ELR (cell line): Measurements from ENCODE around the gene CHD9.
"Not testable (repeated sequence)": the region's sequence is repeated elsewhere in the genome, so short reads cannot be mapped to it uniquely, and the experiment has no call there.

Experiments
- DNase-seq: peaks from one replicate; pipeline ENCODE4 v3.0.0-alpha.2; 2015; ENCODE audit warnings: low read depth

Gene CHD9

DNA sequence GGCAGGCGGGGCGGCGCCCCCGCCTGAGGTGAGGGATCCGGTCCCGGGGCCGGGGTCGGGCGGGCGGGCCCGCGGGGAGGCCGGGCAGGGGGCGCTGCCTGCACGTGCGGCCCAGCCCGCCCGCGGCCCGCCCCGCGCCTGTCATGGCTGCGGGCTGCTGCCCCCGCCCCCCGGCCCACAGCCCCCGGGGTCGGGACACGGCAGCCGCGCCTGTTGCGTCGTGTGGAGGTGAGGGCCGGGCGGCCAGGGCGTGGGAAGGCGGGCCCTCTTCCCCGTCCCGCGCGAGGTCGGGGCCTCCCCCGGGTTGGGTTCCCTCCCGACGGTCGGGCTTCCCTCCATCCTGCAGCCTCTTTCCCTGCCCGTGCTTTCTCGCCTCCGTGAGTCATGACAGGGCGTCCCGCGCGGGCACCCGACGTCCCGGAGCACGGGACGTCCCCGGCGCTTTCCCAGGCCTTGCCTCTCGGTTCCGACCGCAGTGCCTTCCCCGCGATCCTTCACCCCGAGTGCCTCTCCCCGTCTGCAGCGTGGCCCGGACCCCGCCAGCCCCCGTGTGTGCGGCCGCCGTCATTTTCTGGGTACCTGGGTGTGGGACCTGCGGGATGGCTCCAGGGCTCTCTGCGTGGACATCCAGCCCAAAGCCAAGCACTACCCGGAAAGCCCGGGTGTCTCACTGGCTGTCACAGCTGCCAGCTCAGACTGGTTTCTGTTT, 76.7 kb downstream of the CHD9 start:
- peak; percentile 80 for DNase-seq

DNA sequence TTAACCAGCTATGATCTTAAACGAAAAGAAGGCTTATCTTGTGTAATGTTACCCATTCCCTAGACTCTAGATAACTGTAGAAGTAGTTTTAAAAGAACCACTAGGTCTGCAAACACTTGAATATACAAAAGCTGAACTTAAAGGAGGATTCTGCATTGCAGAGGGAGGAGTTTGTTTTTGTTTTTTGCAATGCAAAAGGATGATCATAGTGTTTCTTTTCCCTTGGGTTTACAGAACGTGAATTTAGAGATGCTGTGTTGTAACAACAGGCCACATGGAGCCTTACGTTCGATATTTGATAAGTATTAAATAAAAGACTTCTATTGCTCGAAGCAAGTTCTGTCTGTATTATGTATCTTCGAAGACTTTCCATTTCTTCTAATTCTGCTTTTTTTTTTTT, 77.6 kb downstream of the CHD9 start:
- DNase-seq = no peak

DNA sequence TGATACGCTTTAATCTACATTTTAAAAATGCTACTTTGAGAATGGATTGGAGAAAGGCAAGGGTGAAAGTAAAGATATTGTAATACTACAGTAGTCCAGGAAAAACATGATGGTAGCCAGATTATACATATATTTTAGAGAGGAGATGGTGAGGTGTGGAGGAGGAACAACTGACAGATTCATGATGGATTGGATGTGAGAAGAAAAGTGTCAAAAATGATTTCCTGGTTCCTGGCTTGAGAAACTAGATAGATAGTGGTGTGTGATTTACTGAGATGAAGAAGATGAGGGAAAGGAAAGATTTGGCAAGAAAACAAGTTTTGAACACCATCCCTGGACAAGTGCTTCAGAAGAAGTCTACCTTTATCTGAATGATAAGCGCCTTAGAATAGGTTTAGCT, 80.5 kb downstream of the CHD9 start:
- DNase-seq = no peak

DNA sequence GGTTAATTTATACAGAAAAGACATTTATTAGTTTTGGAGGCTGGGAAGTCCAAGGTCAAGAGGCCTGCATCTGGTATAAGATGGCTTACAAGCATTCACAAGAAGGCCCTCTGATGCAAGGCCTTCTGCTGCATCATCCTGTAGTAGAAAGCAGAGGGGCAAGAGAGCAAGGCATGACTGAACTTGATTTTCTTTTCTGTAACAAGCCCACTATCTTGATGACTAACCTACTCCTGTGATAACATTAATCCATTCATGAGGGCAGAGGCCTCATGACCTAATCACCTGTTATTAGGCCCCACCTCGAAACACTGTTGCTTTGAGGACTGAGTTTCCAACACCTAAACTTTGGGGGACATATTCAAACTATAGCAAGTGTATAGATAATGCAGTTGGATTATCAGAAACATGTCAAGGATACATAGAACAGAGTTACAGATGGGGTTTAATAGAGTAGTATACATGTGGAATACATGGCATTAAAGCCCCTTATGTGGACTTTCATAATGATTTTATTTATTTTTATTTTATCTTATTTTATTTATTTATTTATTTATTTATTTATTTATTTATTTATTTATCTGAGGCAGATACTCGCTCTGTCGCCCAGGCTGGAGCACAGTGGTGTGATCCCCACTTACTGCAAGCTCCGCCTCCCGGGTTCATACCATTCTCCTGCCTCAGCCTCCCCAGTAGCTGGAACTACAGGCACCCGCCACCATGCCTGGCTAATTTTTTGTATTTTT, 88.2 kb downstream of the CHD9 start:
- DNase-seq = peak; percentile 9

DNA sequence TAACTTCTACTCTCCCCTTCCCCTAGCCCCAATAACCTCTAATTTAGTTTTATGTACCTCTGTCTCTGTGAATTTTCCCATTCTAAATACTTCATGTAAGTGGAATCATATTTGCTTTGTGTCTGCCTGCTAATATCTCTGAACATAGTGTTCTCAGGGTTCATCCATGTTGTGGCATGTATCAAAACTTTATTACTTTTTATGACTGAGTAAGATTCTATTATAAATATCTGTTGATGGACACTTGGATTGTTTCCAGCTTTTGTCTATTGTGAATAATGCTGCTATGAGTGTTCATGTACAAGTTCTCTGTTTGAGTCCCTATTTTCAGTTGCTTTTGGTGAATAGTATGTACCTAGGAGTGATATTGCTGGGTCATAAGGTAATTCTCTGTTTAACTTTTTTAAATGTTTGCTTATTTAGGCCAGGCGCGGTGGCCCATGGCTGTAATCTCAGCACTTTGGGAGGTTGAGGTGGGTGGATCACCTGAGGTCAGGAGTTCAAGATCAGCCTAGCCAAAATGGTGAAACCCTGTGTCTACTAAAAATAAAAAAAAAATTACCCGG, 92.8 kb downstream of the CHD9 start:
- no peak for DNase-seq

DNA sequence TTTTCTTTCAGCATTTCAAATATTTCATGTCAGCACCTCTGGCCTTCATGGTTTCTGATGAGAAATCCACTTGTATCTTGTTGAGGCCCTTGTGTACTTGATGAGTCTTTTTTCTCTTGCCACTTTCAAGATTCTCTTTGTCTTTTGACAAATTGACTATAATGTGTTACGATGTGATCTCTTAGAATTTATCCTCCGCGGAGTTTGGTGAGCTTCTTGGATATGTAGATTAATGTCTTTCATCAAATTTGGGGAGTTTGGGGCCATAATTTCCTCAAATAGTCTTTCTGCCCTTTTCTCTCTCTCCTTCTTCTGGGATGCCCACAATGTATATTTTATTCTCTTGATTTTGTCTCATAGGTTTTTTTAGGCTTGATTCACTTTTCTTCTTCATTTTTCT, 96.0 kb downstream of the CHD9 start:
- DNase-seq = no peak

DNA sequence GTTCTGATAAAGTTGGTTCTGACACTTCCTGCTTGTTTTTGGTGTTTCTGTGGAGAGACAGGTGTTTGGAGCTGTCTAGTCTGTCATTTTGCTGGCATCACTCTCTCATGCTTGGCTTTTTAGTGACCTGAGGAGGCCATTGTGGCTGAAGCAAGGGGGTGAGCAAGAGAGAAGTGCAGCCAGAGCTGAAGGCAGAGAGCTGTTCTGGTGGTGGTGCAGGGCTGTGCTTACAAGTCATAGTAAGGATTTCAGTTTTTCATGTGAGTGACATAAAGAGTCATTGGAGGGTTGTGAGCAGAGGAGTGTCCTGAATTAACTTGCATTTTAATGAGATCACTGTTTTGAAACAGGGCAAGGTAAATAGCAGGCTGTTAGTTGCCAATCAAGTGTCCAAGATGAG, 97.5 kb downstream of the CHD9 start:
- DNase-seq = no peak

DNA sequence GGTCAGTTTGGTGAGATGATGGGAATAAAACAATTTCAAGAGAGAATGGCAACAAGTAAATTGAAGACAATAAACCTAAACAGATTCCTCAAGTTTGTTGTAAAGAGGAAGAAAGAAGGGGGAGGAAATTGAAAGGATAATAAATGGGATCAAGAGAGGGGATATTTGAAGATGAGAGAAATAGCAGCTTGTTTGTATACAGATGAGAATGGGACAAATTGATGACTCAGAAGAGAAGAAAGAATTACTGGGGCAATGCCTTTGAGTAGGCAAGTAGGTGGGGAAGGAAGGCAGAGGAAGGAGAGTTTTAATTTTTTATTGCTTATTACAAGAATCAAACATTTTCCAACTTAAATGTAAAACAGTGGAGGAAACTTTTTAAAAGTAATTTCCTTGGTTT, 98.3 kb downstream of the CHD9 start:
- peak; percentile 17 for DNase-seq

DNA sequence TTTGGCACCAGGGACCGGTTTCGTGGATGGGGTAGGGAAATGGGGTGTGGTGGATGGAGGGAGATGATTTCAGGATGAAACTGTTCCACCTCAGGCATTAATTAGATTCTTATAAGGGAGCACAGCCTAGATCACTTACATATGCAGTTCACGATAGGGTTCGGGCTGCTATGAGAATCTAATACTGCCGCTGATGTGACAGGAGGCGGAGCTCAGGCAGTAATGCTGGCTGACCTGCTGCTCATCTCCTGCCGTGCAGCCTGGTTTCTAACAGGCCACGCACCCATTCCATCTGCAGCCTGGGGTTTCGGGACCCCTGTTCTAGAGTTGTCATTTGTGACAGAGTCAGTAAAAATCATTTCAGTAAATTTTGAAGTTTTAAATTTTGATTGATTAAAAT, 99.7 kb downstream of the CHD9 start:
- DNase-seq = no peak

DNA sequence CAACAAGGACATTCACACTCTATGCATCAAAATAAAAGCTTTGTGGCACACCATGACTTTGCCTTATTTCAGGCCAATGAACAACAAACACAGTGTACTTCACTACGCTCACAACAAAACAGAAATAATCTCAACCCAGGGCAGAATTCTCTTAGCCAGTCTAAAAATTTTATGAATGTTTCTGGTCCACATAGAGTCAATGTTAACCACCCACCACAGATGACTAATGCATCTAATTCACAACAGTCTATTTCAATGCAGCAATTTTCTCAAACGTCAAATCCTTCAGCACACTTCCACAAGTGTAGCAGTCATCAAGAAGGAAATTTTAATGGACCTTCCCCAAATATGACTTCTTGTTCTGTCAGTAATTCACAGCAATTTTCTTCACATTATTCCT, 101.7 kb downstream of the CHD9 start:
- DNase-seq = no peak

DNA sequence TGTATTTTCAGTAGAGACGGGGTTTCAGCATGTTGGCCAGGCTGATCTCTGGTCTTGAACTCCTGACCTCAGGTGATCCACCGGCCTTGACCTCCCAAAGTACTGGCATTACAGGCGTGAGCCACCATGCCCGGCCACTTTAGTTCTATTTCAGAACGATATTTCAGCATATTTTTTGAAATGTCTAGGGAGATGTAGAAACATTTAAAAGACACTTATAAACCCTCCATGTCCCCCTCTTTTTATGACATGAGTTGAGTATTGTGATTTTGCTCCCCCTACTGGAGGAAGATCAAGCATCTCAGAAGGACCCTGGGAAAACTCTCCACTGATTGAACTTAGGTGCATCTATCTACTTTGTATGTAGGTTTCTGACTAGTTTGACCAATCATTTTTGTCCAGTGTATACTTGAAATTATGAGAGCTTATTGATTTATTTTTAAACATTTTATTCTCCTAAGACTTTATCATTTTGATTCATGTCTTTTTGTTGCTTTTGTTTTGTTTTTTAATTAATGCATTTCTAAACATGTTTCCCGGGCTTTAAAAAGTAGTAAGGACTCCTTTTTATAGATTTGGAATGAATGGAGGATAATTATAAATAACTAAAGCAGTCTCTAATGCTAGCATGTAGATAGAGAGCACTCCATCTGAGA, 105.1 kb downstream of the CHD9 start:
- DNase-seq = peak; percentile 69

DNA sequence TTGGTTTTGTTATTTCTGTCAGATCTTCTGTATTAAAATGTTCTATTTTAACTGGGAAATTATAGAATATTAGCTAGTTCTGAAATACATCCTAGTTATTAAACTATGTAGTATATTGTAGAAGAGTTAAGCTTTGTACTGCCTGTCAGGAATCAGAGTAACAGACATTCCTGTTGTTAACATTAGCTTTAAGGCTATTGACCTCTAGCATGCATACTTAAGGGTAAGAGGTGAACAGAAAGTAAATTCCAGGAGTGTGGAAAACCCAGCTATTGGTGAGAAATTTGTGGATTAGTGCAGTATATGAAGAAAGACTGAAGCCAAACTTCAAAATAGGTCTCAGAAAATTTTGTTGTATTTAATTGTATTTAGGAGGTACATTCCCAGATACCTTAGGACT, 111.3 kb downstream of the CHD9 start:
- no peak for DNase-seq

DNA sequence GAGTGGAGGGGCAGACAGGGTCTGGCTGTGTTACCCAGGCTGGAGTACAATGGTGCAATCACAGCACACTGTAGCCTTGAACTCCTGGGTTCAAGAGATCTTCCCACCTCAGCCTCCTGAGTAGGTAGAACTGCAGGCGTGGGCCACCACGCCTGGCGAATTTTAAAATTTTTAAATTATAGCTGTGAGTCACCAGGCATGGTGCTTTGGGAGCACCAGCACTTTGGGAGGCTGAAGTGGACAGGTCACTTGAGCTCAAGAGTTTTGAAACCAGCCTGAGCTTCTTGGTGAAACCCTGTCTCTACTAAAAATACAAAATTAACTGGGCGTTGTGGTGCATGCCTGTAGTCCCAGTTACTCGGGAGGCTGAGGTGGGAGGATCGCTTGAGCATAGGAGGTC, 114.0 kb downstream of the CHD9 start:
- DNase-seq = no peak

DNA sequence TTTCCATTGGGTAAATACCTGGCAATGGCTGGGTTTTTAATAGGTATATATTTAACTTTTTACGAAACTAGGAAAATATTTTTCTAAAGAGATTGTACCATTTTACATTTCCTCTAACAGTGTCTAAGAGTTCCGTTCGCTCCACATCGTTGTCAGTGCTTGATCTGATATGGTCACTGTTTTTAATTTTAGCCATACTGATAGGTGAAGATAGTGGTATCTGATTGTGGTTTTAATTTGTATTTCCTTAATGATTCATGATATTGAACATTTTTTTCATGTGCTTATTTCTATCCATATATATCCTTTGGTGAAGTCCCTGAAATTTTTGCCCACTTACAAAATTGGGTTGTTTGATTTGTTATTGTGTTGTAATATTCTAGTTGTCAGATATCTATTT, 117.7 kb downstream of the CHD9 start:
- no peak for DNase-seq

DNA sequence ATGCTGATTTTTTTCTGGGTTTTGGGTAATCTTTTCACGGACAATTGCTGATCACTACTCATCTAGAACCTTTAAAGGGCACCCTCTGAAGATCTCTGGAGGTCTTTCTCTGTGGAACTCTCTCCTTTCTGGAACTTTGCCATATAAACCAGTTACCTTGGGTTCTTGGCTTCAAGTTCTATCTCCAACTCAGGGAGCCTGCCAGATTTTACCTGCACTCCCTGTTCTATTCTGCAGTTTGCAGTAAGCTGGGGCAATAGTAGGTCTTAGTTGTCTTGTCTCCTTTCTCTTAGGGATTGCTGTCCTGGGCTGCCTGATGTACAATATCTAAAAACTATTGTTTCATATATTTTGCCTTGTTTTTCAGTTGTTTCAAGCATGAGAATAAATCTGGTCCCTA, 120.3 kb downstream of the CHD9 start:
- DNase-seq = no peak

DNA sequence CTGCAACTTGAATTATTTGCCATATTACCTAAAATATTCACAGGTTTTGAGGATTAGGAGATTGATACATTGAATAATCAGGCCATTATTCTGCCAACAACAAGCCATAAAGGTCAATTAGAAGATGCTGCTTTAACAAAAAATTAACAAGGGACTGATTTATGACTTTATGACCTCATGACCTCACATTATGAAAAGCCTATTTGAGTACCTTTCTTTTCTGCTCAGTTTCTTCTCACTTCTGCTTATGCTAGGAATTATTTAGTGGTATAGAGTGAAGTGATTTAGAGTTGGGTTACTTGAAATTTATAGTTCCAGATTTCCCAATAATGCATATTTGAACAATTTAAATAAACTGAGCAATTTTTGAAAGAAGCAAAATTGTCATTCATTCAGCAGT, 121.6 kb downstream of the CHD9 start:
- no peak for DNase-seq

DNA sequence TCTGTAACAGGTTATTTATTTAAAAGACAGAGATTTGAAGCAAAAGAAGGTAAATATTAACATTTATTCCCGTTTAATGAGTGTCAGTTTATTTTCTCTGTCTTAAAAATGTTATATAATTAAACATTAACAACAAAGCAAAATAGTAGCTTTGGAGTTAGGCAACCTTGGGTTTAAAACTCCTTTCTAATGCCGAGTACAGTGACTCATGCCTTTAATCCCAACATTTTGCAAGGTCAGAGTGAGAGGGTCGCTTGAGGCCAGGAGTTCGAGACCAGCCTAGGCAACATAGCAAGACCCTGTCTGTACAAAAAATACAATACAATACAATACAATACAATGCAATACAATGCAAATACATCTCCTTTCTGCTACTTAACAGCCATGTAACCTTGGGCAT, 128.7 kb downstream of the CHD9 start:
- no peak for DNase-seq

DNA sequence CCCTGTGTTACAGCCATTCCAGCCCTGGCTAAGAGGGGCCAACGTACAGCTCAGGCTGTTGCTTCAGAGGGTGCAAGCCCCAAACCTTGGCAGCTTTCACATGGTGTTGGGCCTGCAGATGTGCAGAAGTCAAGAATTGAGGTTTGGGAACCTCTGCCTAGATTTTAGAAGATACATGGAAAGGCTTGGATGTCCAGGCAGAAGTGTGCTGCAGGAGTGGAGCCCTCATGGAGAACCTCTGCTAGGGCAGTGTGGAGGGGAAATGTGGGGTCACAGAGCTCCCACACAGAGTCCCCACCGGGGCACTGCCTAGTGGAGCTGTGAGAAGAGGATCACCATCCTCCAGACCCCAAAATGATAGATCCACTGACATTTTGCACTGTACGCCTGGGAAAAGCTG, 130.9 kb downstream of the CHD9 start:
- not testable (repeated sequence) for DNase-seq

DNA sequence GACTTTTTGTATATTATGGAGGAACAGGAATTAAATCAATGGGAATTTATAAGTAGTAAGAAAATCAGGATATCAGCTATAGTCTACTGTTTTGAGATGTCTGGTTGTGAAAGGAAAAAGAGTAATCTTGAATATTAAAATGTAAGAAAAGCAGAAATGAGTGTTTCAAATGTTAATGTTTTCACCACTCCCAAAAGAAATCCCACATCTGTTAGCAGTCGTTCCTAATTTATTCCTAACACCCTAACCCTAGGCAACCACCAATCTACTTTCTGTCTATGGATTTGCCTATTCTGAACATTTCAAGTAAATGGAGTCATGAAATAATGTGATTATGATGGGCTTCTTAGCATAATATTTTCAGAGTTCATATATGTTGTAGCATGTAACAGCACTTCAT, 133.0 kb downstream of the CHD9 start:
- no peak for DNase-seq

DNA sequence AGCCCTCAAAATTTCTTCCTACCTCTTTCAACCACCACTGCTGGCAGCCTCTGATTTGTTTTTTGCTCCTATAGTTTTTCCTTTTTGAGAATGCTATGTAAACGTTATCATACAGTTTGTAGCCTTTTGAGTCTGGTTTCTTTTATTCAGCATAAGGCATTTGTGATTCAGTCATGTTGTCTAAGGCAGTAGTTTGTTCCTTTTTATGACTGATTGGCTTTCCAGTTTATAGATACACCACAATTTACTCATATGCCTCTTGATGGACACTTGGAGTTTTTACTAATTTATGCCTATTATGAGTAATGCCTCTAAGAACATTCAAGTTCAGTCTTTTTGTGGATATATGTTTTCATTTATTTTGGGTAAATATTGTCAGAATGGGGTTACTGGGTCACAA, 136.6 kb downstream of the CHD9 start:
- DNase-seq = no peak

DNA sequence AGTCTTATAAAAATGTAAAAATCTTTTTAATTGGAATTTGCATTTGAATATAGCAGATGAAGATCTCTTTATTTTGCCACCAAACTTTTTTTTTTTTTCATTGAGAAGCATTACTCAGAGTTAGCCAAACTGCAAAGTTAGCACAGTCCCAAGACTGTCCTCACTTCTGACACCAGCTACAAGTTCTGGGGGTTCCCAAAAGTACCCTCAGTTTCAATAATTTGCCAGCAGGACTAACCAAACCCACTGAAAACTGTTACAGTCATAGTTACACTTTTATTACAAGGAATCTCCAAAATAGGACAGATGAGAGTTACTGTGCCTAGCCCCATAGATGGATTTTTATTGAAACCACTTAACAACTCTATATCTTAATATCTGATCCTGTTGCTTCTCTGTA, 144.1 kb downstream of the CHD9 start:
- no peak for DNase-seq

DNA sequence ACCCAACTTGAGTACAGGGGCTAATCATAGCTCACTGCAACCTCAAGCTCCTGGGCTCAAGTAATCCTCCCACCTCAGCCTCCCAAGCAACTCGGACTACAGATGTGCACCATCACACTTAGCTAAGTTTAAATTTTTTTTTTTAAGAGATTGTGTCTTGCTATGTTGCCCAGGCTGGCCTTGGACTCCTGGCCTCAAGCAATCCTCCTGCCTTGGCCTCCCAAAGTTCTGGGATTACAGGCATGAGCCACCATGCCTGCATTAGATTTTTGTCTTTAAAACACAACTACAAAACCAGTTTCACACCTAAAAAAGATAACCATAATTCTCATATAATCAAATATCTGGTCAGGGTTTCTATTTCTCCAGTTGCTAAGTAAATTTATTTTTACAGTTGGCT, 147.1 kb downstream of the CHD9 start:
- no peak for DNase-seq

DNA sequence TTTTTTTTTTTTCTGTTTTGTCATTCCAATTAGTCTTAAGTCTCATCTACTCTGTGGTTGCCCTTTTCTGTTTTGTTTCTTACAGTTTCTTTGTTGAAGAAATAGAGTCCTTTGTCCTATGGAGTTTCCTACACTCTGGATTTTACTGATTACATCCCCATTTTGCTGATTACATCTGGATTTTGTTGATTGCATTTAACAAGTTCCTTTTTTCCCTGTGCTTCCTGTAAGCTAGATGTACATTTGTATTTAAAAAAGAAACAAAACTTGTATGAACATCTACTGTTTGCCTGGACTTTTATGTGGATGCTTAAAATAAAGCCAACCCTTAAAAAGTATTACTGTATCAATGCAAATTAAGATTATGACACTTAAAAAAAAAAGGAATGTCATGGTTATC, 147.6 kb downstream of the CHD9 start:
- DNase-seq = no peak
